Muscle of arm (tissue), 12 donors: ENCODE data around the gene GTF2H3. TPM values are rescaled to one million over a fixed set of nuclear protein-coding genes. Genes with fewer than 3 reads are reported as not detected.

ENCODE experiments used
- DNase-seq: peaks from one replicate; pipeline ENCODE4 v3.0.0-alpha.2; 2013
- polyA plus RNA-seq, 12 donors: library from polyadenylated mRNA; unstranded; fragments of 120-200 nt; gene quantifications; one replicate each; pipeline ENCODE4 v1.2.1, GENCODE V29; 2013; ENCODE audit not compliant: insufficient read length in 12 of 12

The GTF2H3 gene
- polyA plus RNA-seq, 12 donors = 24.9 to 131 (median 31.2) TPM

- DNase-seq = no peak
These were observed 63.0 kb downstream of the GTF2H3 start for GRCh38 chr12:123696646-123697045.

GRCh38 chr12:123705935-123706334 lies 72.3 kb downstream of the GTF2H3 start:
- no peak for DNase-seq

- DNase-seq = no peak
These were observed 73.8 kb downstream of the GTF2H3 start for GRCh38 chr12:123707466-123707865.

Other genes with a start within 250 kb of the GTF2H3 start
- gene KMT5A, start 249.7 kb upstream of the GTF2H3 start, polyA plus RNA-seq = 100 to 1,000 TPM in 1 of 12 donors, 10 to 100 TPM in 11; 28.9 to 136 (median 38.1) TPM
- 1 to 10 TPM in 11 of 12 donors, not detected in 1; 1.1 to 3.2 (median 1.5) TPM for gene RILPL2, start 197.1 kb upstream of the GTF2H3 start, polyA plus RNA-seq
- gene SNRNP35, start 175.7 kb upstream of the GTF2H3 start, polyA plus RNA-seq = 10 to 100 TPM in 11 of 12 donors, not detected in 1; 23.8 to 43.5 (median 29.8) TPM
- gene RILPL1, start 100.1 kb upstream of the GTF2H3 start, polyA plus RNA-seq = 100 to 1,000 TPM in 1 of 12 donors, 10 to 100 TPM in 11; 18.6 to 109 (median 28.3) TPM
- 100 to 1,000 TPM in 11 of 12 donors, not detected in 1; 149 to 217 (median 175) TPM for gene TMED2, start 49.3 kb upstream of the GTF2H3 start, polyA plus RNA-seq
- 10 to 100 TPM in 11 of 12 donors, not detected in 1; 13.6 to 29.3 (median 18.7) TPM for gene DDX55, start 31.7 kb upstream of the GTF2H3 start, polyA plus RNA-seq
- 10 to 100 TPM in 11 of 12 donors, not detected in 1; 37.6 to 58.3 (median 48.6) TPM for gene EIF2B1, start 143 bp upstream of the GTF2H3 start, polyA plus RNA-seq
- 10 to 100 TPM in 4 of 12 donors, 1 to 10 TPM in 7, not detected in 1; 6.1 to 15.2 (median 8.2) TPM for gene TCTN2, start 37.3 kb downstream of the GTF2H3 start, polyA plus RNA-seq
- gene ATP6V0A2, start 78.5 kb downstream of the GTF2H3 start, polyA plus RNA-seq = 10 to 100 TPM in 9 of 12 donors, 1 to 10 TPM in 2, not detected in 1; 8.4 to 27.3 (median 16.3) TPM
- gene DNAH10, start 128.5 kb downstream of the GTF2H3 start, polyA plus RNA-seq = 1 to 10 TPM in 8 of 12 donors, under 1 TPM in 2, not detected in 2; 0.72 to 8.8 (median 1.8) TPM